H1 (cell line): Measurements from ENCODE around the gene MMP3. TPM values are rescaled to one million over a fixed set of nuclear protein-coding genes. Genes with fewer than 3 reads are reported as not detected.

ENCODE experiments used
- CTCF ChIA-PET: fragments of 300-600 bp; sonication (Branson Sonifier 250); formaldehyde crosslinking; loops from one replicate; lab custom pipeline; 2021; ENCODE audit not compliant: partially characterized antibody; lab: Charles Lee
- POLR2A ChIA-PET: fragments of 300-600 bp; sonication (Branson Sonifier 250); formaldehyde crosslinking; loops from one replicate; lab custom pipeline; 2021; ENCODE audit warnings: inconsistent platforms; ENCODE audit not compliant: partially characterized antibody; lab: Charles Lee
- DNase-seq, 2 experiments: peaks; one replicate each; pipeline versions ENCODE4 v3.0.0 to v3.0.0-alpha.2; 2010 to 2022; ENCODE audit warnings: low spot score in 2 of 2, low read depth in 1 of 2, mixed read lengths in 1 of 2
- FAIRE-seq: peaks from 2 replicates; lab custom pipeline; 2011; peaks lifted over from hg19 to GRCh38; lab: Jason Lieb, UNC
- H2AFZ ChIP-seq: 2 replicates; pipeline ENCODE4 v1.8.1; 2012; ENCODE audit warnings: low read length, inconsistent platforms
- H2AK5ac ChIP-seq: 2 replicates; pipeline ENCODE4 v1.6.1; 2013; ENCODE audit warnings: low read depth, low read length
- H2BK120ac ChIP-seq: replicated peaks from 2 replicates; pipeline ENCODE3; 2013; ENCODE audit warnings: low read depth, low read length, inconsistent platforms
- H2BK12ac ChIP-seq: 2 replicates; pipeline ENCODE4 v1.6.1; 2013; ENCODE audit warnings: low read depth, low read length
- H2BK15ac ChIP-seq: 2 replicates; pipeline ENCODE4 v1.6.1; 2013; ENCODE audit warnings: low read length
- H2BK20ac ChIP-seq: 2 replicates; pipeline ENCODE4 v1.6.1; 2013; ENCODE audit warnings: low read length
- H2BK5ac ChIP-seq: 2 replicates; pipeline ENCODE4 v1.6.1; 2013; ENCODE audit warnings: low read depth, low read length
- H3K14ac ChIP-seq: 2 replicates; pipeline ENCODE4 v1.6.1; 2013; ENCODE audit warnings: inconsistent platforms; ENCODE audit not compliant: insufficient read length
- H3K18ac ChIP-seq: 2 replicates; pipeline ENCODE4 v1.6.1; 2013; ENCODE audit warnings: low read length; ENCODE audit errors: extremely low read depth
- H3K23ac ChIP-seq: 2 replicates; pipeline ENCODE4 v1.6.1; 2013; ENCODE audit warnings: inconsistent platforms; ENCODE audit not compliant: insufficient read length
- H3K23me2 ChIP-seq: 2 replicates; pipeline ENCODE4 v1.6.1; 2013; ENCODE audit warnings: low read depth, low read length
- H3K27ac ChIP-seq: 2 replicates; pipeline ENCODE4 v1.6.1; 2011; ENCODE audit warnings: low read depth, low read length, inconsistent platforms
- H3K27me3 ChIP-seq, 4 experiments: replicated peaks in 1 of 4; 1 replicate in 1 of 4; 2 replicates in 3 of 4; pipeline versions ENCODE4 v1.6.1 to v1.8.1; 2011 to 2013; ENCODE audit warnings: low read length in 3 of 4, mild to moderate bottlenecking in 3 of 4, inconsistent platforms in 2 of 4, mixed read lengths in 2 of 4, moderate library complexity in 1 of 4; ENCODE audit not compliant: control insufficient read depth in 3 of 4, insufficient read depth in 3 of 4; ENCODE audit errors: extremely low read depth in 1 of 4
- H3K36me3 ChIP-seq, 4 experiments: 2 replicates each; pipeline versions ENCODE4 v1.6.1 to v1.8.1; 2011 to 2013; ENCODE audit warnings: mild to moderate bottlenecking in 4 of 4, low read length in 3 of 4, moderate library complexity in 2 of 4, control low read depth in 1 of 4, inconsistent platforms in 1 of 4; ENCODE audit not compliant: insufficient read depth in 4 of 4, control insufficient read depth in 2 of 4
- H3K4ac ChIP-seq: replicated peaks from 2 replicates; pipeline ENCODE3; 2013; ENCODE audit warnings: low read length, low read depth, mixed read lengths, inconsistent platforms; ENCODE audit not compliant: insufficient read length
- H3K4me1 ChIP-seq, 4 experiments: replicated peaks in 1 of 4; 1 replicate in 1 of 4; 2 replicates in 3 of 4; pipeline versions ENCODE4 v1.6.1 to v1.8.1; 2011 to 2013; ENCODE audit warnings: low read length in 3 of 4, inconsistent platforms in 2 of 4, mixed read lengths in 1 of 4; ENCODE audit not compliant: insufficient read depth in 4 of 4, control insufficient read depth in 3 of 4
- H3K4me2 ChIP-seq, 2 experiments: 2 replicates each; pipeline versions ENCODE4 v1.6.1 to v1.8.1; 2011 to 2013; ENCODE audit warnings: low read depth in 2 of 2, low read length in 2 of 2, control low read depth in 1 of 2, inconsistent platforms in 1 of 2, mild to moderate bottlenecking in 1 of 2; ENCODE audit not compliant: insufficient read depth in 1 of 2
- H3K4me3 ChIP-seq, 4 experiments: fragments of 200-600, 300-600 bp in 1 of 4; sonication (generic), shearing (Covaris generic), sonication (Bioruptor Twin) in 1 of 4; 2 replicates each; pipeline versions ENCODE4 v1.5.1 to v1.8.1; 2011 to 2016; ENCODE audit warnings: low read length in 4 of 4, low read depth in 3 of 4, control low read depth in 2 of 4, inconsistent platforms in 2 of 4, mild to moderate bottlenecking in 2 of 4, mixed read lengths in 1 of 4, moderate library complexity in 1 of 4; ENCODE audit not compliant: insufficient read depth in 2 of 4; ENCODE audit errors: extremely low read depth in 1 of 4
- H3K56ac ChIP-seq: replicated peaks from 2 replicates; pipeline ENCODE3; 2013; ENCODE audit warnings: low read depth, mild to moderate bottlenecking, mixed read lengths, low read length, inconsistent platforms; ENCODE audit not compliant: insufficient read length
- H3K79me1 ChIP-seq: 2 replicates; pipeline ENCODE4 v1.6.1; 2013; ENCODE audit warnings: low read depth, low read length, control low read depth
- H3K79me2 ChIP-seq, 2 experiments: 2 replicates each; pipeline versions ENCODE4 v1.6.1 to v1.8.1; 2012 to 2013; ENCODE audit warnings: low read length in 2 of 2, mild to moderate bottlenecking in 2 of 2, inconsistent platforms in 1 of 2; ENCODE audit not compliant: insufficient read depth in 2 of 2, control insufficient read depth in 1 of 2
- H3K9ac ChIP-seq, 4 experiments: replicated peaks in 1 of 4; 1 replicate in 1 of 4; 2 replicates in 3 of 4; pipeline versions ENCODE4 v1.6.1 to v1.8.1; 2011 to 2013; ENCODE audit warnings: low read depth in 3 of 4, low read length in 3 of 4, control low read depth in 2 of 4, mild to moderate bottlenecking in 2 of 4, moderate library complexity in 2 of 4, inconsistent platforms in 1 of 4; ENCODE audit errors: extremely low read depth in 1 of 4
- H3K9me3 ChIP-seq, 2 experiments: 2 replicates each; pipeline versions ENCODE4 v1.6.1 to v1.8.1; 2012 to 2013; ENCODE audit warnings: mild to moderate bottlenecking in 2 of 2, moderate library complexity in 2 of 2, control low read depth in 1 of 2, inconsistent platforms in 1 of 2, low read depth in 1 of 2, low read length in 1 of 2, mixed read lengths in 1 of 2; ENCODE audit not compliant: insufficient read depth in 2 of 2
- H4K20me1 ChIP-seq, 2 experiments: replicated peaks in 1 of 2; 2 replicates each; pipeline versions ENCODE3 to v1.8.1; 2011 to 2013; ENCODE audit warnings: inconsistent platforms in 2 of 2, low read length in 2 of 2, mild to moderate bottlenecking in 1 of 2; ENCODE audit not compliant: insufficient read depth in 2 of 2, control insufficient read depth in 1 of 2
- H4K5ac ChIP-seq: 2 replicates; pipeline ENCODE4 v1.6.1; 2013; ENCODE audit warnings: low read length, low read depth, mixed read lengths, inconsistent platforms; ENCODE audit not compliant: insufficient read length
- H4K8ac ChIP-seq: 2 replicates; pipeline ENCODE4 v1.8.0; 2013; ENCODE audit warnings: mild to moderate bottlenecking, moderate library complexity, low read length, inconsistent platforms; ENCODE audit not compliant: insufficient read depth; ENCODE audit errors: extremely low read depth
- H4K91ac ChIP-seq: replicated peaks from 2 replicates; pipeline ENCODE3; 2013; ENCODE audit warnings: low read length, mixed read lengths, inconsistent platforms; ENCODE audit not compliant: insufficient read length
- CBX5 ChIP-seq: fragments of 300-800, 300-1000 bp; sonication (generic); IDR thresholded peaks from 2 replicates; pipeline ENCODE4 v1.7.1; 2016; ENCODE audit warnings: antibody characterized with exemption, low read length, low read depth
- MAX ChIP-seq: IDR thresholded peaks from 2 replicates; pipeline ENCODE4 v1.6.1; 2012; ENCODE audit warnings: inconsistent platforms
- PHF8 ChIP-seq: fragments of 200-600 bp; sonication (generic); conservative IDR thresholded peaks from 2 replicates; pipeline ENCODE4 v1.7.1; 2012; ENCODE audit warnings: low read depth, mild to moderate bottlenecking, inconsistent platforms, low read length, moderate library complexity
- SRF ChIP-seq: IDR thresholded peaks from 2 replicates; pipeline ENCODE4 v1.6.1; 2011; ENCODE audit warnings: mild to moderate bottlenecking, low read depth, low read length, moderate library complexity
- WGBS, 2 experiments: shearing (Covaris generic) in 1 of 2; methylation state at CpG; one replicate each; pipeline versions ENCODE4 v1.1.6 to v1.1.7; 2013 to 2015; ENCODE audit warnings: low lambda C conversion rate in 2 of 2, mixed read lengths in 2 of 2, inconsistent platforms in 1 of 2, low coverage in 1 of 2, missing lambda C conversion rate in 1 of 2; ENCODE audit not compliant: insufficient replicate concordance in 2 of 2, insufficient coverage in 1 of 2, insufficient read length in 1 of 2; ENCODE audit errors: extremely low coverage in 1 of 2, missing lambda C conversion rate in 1 of 2; 5-methylcytosine and 5-hydroxymethylcytosine counted together
- polyA plus RNA-seq, 7 experiments: library from polyadenylated mRNA; depleted of rRNA in 3 of 7; stranded (reverse) in 5 of 7; unstranded in 2 of 7; fragments of >200 nt in 5 of 7; fragments of 200-250 nt in 2 of 7; gene quantifications; 1 replicate in 5 of 7; 2 replicates in 1 of 7; 4 replicates in 1 of 7; pipeline versions ENCODE4 v1.2.1 to v1.2.3, GENCODE V29; 2011 to 2013; ENCODE audit warnings: missing spikeins in 2 of 7, mixed read lengths in 2 of 7
- total RNA-seq: library from RNA; stranded (reverse); fragmentation: NEBNext Ultra II Directional; extraction: Animal tissue kit (Norgen Biotek cat#: 25700); gene quantifications from 2 replicates; pipeline ENCODE4 v1.2.1, GENCODE V29; 2021

MMP3 gene
- total and polyA plus RNA-seq, 2 of the 8 experiments (the other 6 are each of a cell fraction or from before 2014, with no cell fraction given): not detected

GRCh38 chr11:102882389-102883024 is 39.1 kb upstream of the MMP3 start:
- Histone ChIP-seq H3K79me2 (no peaks in the 10 kb centered on the region), H3K9me3 (no peaks in the 10 kb centered on the region), H3K4me1 (no peaks in the 10 kb centered on the region), H3K9ac (no peak overlapping the region), H2BK120ac (no peak overlapping the region), H2AK5ac (no peak overlapping the region), H3K23ac (no peak overlapping the region), H2BK20ac (no peak overlapping the region), H4K8ac (no peak overlapping the region), H4K5ac (no peak overlapping the region), H3K27ac (no peak overlapping the region), H2AFZ (no peak overlapping the region), H3K56ac (no peak overlapping the region), H3K4me2 (no peak overlapping the region), H3K4me3 (no peak overlapping the region), H2BK5ac (no peak overlapping the region), H3K23me2 (no peaks in the 10 kb centered on the region), H2BK15ac (no peak overlapping the region), H3K14ac (no peak overlapping the region), H4K20me1 (no peaks in the 10 kb centered on the region), H3K36me3 (no peaks in the 10 kb centered on the region), H3K4ac (no peak overlapping the region), H3K27me3 (no peaks in the 10 kb centered on the region), H4K91ac (no peak overlapping the region), H3K79me1 (no peaks in the 10 kb centered on the region), H3K18ac (no peak overlapping the region), H2BK12ac (no peak overlapping the region)
- ChIA-PET POLR2A (no interaction called here), CTCF (interaction anchor here (1.1 to 1.3 kb wide), 3 partner anchors 59 to 87 kb away, joined by 3 to 5 read pairs (median 3); no protein-coding TSS in a partner anchor)
- TF ChIP-seq CBX5 (no peak), SRF (no peak), MAX (no peak), PHF8 (no peak)
- FAIRE-seq (no peak), DNase-seq (no peak)
- 92% methylated on average over 4 of the region's 4 CpGs; no CpG with 5 or more reads in 1 of the 2 experiments for WGBS, 2 experiments
